BJ (cell line): ENCODE data around the gene CERK. TPM values are rescaled to one million over a fixed set of nuclear protein-coding genes. Genes with fewer than 3 reads are reported as not detected.
"Not testable (repeated sequence)": the region's sequence is repeated elsewhere in the genome, so short reads cannot be mapped to it uniquely, and the experiment has no call there.

Experiments
- CTCF ChIA-PET: fragments of 350-600 bp; formaldehyde crosslinking; extraction: SDS; loops from one replicate; lab custom pipeline; 2021; ENCODE audit warnings: antibody characterized with exemption, inconsistent platforms; lab: Yijun Ruan, JAX
- POLR2A ChIA-PET: fragments of 300-600 bp; sonication (Branson Sonifier 250); formaldehyde crosslinking; extraction: SDS; loops from one replicate; lab custom pipeline; 2021; ENCODE audit warnings: antibody characterized with exemption; lab: Charles Lee
- DNase-seq: peaks from one replicate; pipeline ENCODE4 v3.0.0-alpha.2; 2011; ENCODE audit warnings: low read depth
- H3K27me3 ChIP-seq: 2 replicates; pipeline ENCODE4 v1.6.0; 2011; ENCODE audit warnings: low read length; ENCODE audit not compliant: control insufficient read depth, insufficient read depth
- H3K36me3 ChIP-seq: 2 replicates; pipeline ENCODE4 v1.5.1; 2011; ENCODE audit warnings: low read length; ENCODE audit not compliant: control insufficient read depth, insufficient read depth
- H3K4me3 ChIP-seq: 2 replicates; pipeline ENCODE4 v1.5.1; 2011; ENCODE audit warnings: low read depth, mild to moderate bottlenecking, control low read depth, low read length
- CTCF ChIP-seq: IDR thresholded peaks from 2 replicates; pipeline ENCODE4 v1.5.1; 2011; ENCODE audit warnings: low read depth, mild to moderate bottlenecking, control low read depth, inconsistent platforms, low read length, moderate library complexity; ENCODE audit not compliant: insufficient read depth
- polyA plus RNA-seq: library from polyadenylated mRNA; depleted of rRNA; stranded (reverse); fragments of >200 nt; gene quantifications from 2 replicates; pipeline ENCODE4 v1.2.3, GENCODE V29; 2011; rRNA removed

CERK gene
- polyA plus RNA-seq, 1 experiment: 32.6 TPM

- ChIA-PET POLR2A (no interaction called here), CTCF (interaction anchor here (0.6 to 1.5 kb wide), 2 partner anchors 10 kb away, joined by 3 to 6 read pairs; no protein-coding TSS in a partner anchor)
- no peak for DNase-seq
- Histone ChIP-seq H3K36me3 (peaks cover 1% of the 10 kb centered on the region), H3K27me3 (no peaks in the 10 kb centered on the region), H3K4me3 (no peak overlapping the region)
- no peak for TF ChIP-seq CTCF
Measured at GRCh38 chr22:46636221-46637002, 101.6 kb downstream of the CERK start.

GRCh38 chr22:46635756-46636155 lies 102.3 kb downstream of the CERK start:
- ChIA-PET CTCF (interaction anchor here (0.6 to 1.5 kb wide), 2 partner anchors 11 to 40 kb away, joined by 3 to 6 read pairs; no protein-coding TSS in a partner anchor), POLR2A (no interaction called here)
- no peak for DNase-seq
- H3K36me3 ChIP-seq: peaks cover 1% of the 10 kb centered on the region
- H3K27me3 ChIP-seq: no peaks in the 10 kb centered on the region
- no peak; the same call in 1 of the 2 replicates for TF ChIP-seq CTCF
- no peak overlapping the region for H3K4me3 ChIP-seq

GRCh38 chr22:46634973-46635685 lies 102.9 kb downstream of the CERK start:
- H3K36me3 ChIP-seq, POLR2A ChIA-PET, H3K4me3 ChIP-seq, H3K27me3 ChIP-seq, DNase-seq: not testable (repeated sequence)
- CTCF ChIA-PET: interaction anchor here (0.6 kb wide), 1 partner anchor 40 kb away, joined by 3 read pairs; no protein-coding TSS in a partner anchor

Other genes with a start within 250 kb of the CERK start
- 0.65 and 1.0 TPM in 2 replicates for gene CELSR1, start 200.6 kb downstream of the CERK start, polyA plus RNA-seq
- gene GRAMD4, start 117.9 kb downstream of the CERK start, polyA plus RNA-seq: 5.8 and 10.3 TPM in 2 replicates
- gene TBC1D22A, start 24.4 kb upstream of the CERK start, polyA plus RNA-seq: 20.5 and 24.2 TPM in 2 replicates